SH-SY5Y (cell line): ENCODE data around the gene NCOA1.

Experiments used
- GATA2 ChIP-seq: IDR thresholded peaks from 2 replicates; pipeline ENCODE4 v1.6.1; 2011; ENCODE audit warnings: mild to moderate bottlenecking, low read depth, low read length
- GATA3 ChIP-seq: IDR thresholded peaks from 2 replicates; pipeline ENCODE4 v1.6.1; 2011; ENCODE audit warnings: low read depth, mild to moderate bottlenecking, low read length, moderate library complexity

DNA sequence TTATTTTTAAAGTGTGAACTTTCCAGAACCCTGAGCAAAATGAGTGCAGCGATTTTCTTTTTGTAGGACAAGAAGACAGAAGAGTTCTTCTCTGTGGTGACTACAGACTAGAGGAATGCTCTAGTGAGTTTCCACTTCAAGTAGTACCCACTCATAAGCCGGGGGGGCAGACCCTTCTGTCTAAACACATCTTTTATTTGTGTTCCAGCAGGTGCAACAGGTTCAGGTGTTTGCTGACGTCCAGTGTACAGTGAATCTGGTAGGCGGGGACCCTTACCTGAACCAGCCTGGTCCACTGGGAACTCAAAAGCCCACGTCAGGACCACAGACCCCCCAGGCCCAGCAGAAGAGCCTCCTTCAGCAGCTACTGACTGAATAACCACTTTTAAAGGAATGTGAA lies 277.0 kb downstream of the NCOA1 start:
- TF ChIP-seq GATA2, result no peak
- TF ChIP-seq GATA3, result no peak
